MG63 (cell line): ENCODE results near the gene AFAP1. TPM values are rescaled to one million over a fixed set of nuclear protein-coding genes. Genes with fewer than 3 reads are reported as not detected.

Experiments
- DNase-seq: peaks from one replicate; pipeline ENCODE4 v3.0.0-alpha.2; 2020
- H3K27me3 ChIP-seq: fragments of 250-450 bp; sonication (Bioruptor Pico); 2 replicates; pipeline ENCODE4 v1.5.1; 2020; ENCODE audit warnings: mild to moderate bottlenecking, moderate library complexity
- H3K36me3 ChIP-seq: fragments of 250-450 bp; sonication (Bioruptor Pico); 2 replicates; pipeline ENCODE4 v1.5.1; 2020; ENCODE audit warnings: mild to moderate bottlenecking, moderate library complexity
- H3K4me3 ChIP-seq: fragments of 250-450 bp; sonication (Bioruptor Pico); 2 replicates; pipeline ENCODE4 v1.5.1; 2020; ENCODE audit warnings: mild to moderate bottlenecking, moderate library complexity
- H3K9me3 ChIP-seq: fragments of 250-450 bp; sonication (Bioruptor Pico); 2 replicates; pipeline ENCODE4 v1.5.1; 2020; ENCODE audit warnings: mild to moderate bottlenecking, moderate library complexity
- total RNA-seq: library from RNA; depleted of rRNA; stranded (reverse); fragments of >200 nt; shearing (Covaris generic); gene quantifications from 2 replicates; pipeline ENCODE4 v1.2.3, GENCODE V29; 2014; ENCODE audit warnings: low replicate concordance

AFAP1 gene
- total RNA-seq, 1 experiment from 2014 or later = 30.0 TPM

- no peaks in the 10 kb centered on the region for H3K36me3 ChIP-seq
- H3K4me3 ChIP-seq = no peak overlapping the region
- no peaks in the 10 kb centered on the region for H3K27me3 ChIP-seq
- DNase-seq = no peak
- no peaks in the 10 kb centered on the region for H3K9me3 ChIP-seq
Observed at GRCh38 chr4:7739918-7740865, 199.5 kb downstream of the AFAP1 start.

GRCh38 chr4:7739077-7739917 is 200.4 kb downstream of the AFAP1 start:
- Histone ChIP-seq H3K36me3 (no peaks in the 10 kb centered on the region), H3K9me3 (no peaks in the 10 kb centered on the region), H3K27me3 (no peaks in the 10 kb centered on the region), H3K4me3 (no peak overlapping the region)
- no peak for DNase-seq

DNA sequence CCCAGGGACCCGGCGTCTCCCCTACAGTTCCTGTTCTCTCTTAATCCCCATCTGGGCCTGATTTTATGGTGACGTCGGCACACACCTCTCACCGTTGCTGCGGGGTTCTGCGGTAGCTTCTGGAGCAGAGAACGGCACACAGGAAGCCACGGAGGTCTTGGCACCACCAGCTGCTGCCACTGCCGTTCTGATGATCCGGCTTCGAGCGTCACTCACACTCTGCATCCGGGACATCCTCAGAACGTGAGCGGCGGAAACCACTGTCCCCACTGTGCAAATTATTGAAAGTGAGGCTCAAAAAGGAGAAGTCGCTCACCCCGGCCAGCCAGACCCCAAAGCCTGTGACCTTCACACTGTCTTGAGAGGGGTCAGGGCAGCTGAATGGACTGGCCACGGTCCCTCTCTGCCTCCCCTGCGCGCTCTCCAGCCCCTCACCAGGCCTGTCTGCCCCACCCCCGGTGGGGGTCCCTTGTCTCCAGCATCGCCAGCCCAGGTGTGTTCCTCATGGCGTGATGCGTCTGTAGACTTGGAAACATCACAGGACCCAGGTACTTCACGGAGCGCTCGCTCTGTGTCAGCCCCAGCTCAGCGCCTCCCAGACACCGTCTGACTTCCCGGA is 201.1 kb downstream of the AFAP1 start:
- no peaks in the 10 kb centered on the region for H3K27me3 ChIP-seq
- no peak for DNase-seq
- H3K4me3 ChIP-seq = no peak overlapping the region
- H3K36me3 ChIP-seq = no peaks in the 10 kb centered on the region
- no peaks in the 10 kb centered on the region for H3K9me3 ChIP-seq

- no peak overlapping the region for H3K4me3 ChIP-seq
- H3K9me3 ChIP-seq = no peaks in the 10 kb centered on the region
- no peaks in the 10 kb centered on the region for H3K36me3 ChIP-seq
- H3K27me3 ChIP-seq = no peaks in the 10 kb centered on the region
- no peak for DNase-seq
Observed at GRCh38 chr4:7737752-7738457, 201.8 kb downstream of the AFAP1 start.

- H3K9me3 ChIP-seq = no peaks in the 10 kb centered on the region
- H3K36me3 ChIP-seq = no peaks in the 10 kb centered on the region
- no peaks in the 10 kb centered on the region for H3K27me3 ChIP-seq
- DNase-seq = no peak
- H3K4me3 ChIP-seq = no peak overlapping the region
Observed at GRCh38 chr4:7737268-7737645, 202.4 kb downstream of the AFAP1 start.

DNA sequence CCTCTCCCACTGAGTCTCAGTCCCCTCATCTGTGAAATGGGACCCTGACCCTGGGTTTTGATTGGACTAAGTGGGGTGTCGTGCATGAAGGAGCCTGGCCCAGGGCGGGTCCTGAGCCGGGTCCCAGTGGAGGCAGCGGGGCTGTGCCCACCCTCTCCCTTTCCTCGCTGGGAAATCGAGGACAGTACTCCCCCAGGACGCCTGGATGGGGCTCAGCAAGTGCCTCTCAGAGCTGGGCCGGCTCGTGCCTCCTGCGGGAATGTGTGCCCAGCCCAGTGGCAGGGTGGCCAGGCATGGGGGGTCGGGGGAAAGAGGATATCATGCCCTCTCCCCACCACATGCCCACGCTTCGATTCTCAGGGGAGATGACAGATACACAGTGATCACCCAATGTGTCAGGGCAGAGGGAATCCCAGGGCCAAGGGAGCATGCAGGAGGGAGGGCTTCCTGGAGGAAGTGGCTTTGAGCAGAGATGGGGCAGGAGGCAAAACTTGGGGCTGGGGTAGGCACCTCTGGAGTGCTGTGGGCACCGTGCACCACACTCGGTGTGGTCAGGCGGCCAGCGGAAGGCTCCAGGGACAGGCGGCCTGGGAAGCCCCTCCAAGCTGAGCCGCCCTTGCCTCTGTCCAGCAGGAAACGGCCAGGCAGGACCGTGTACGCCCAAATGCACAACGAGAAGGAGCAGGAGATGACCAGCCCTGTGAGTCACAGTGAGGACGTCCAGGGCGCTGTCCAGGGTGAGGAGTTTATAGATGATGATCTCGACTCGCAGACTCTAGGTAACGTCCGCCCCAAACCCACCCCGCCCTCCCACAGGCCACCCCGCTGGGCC is 203.0 kb downstream of the AFAP1 start:
- Histone ChIP-seq H3K27me3 (no peaks in the 10 kb centered on the region), H3K4me3 (no peak overlapping the region), H3K36me3 (no peaks in the 10 kb centered on the region), H3K9me3 (no peaks in the 10 kb centered on the region)
- DNase-seq = no peak

- Histone ChIP-seq H3K27me3 (no peaks in the 10 kb centered on the region), H3K4me3 (no peak overlapping the region), H3K9me3 (no peaks in the 10 kb centered on the region), H3K36me3 (no peaks in the 10 kb centered on the region)
- no peak for DNase-seq
Observed at GRCh38 chr4:7735961-7736360, 203.7 kb downstream of the AFAP1 start.

DNA sequence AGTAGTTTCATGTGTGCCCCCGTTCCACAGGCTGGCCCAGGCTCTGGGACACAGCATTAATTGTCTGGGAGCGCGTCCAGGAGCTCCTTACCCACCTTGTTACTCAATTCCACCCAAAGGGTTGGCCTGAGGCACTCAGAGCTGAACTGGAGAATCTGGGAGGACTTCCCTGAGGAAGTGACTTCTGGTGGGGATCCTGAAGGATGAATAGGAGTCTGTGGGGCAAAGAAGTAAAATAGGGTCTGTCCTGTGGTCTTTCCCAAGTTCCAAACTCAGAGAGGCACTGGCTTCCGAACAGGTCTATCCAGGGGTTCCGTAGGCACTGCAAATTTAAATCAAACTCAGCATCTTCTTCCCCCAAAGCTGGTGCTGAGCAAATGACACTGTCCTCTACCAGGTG is 204.3 kb downstream of the AFAP1 start:
- Histone ChIP-seq H3K27me3 (no peaks in the 10 kb centered on the region), H3K36me3 (no peaks in the 10 kb centered on the region), H3K9me3 (no peaks in the 10 kb centered on the region), H3K4me3 (no peak overlapping the region)
- no peak for DNase-seq

DNA sequence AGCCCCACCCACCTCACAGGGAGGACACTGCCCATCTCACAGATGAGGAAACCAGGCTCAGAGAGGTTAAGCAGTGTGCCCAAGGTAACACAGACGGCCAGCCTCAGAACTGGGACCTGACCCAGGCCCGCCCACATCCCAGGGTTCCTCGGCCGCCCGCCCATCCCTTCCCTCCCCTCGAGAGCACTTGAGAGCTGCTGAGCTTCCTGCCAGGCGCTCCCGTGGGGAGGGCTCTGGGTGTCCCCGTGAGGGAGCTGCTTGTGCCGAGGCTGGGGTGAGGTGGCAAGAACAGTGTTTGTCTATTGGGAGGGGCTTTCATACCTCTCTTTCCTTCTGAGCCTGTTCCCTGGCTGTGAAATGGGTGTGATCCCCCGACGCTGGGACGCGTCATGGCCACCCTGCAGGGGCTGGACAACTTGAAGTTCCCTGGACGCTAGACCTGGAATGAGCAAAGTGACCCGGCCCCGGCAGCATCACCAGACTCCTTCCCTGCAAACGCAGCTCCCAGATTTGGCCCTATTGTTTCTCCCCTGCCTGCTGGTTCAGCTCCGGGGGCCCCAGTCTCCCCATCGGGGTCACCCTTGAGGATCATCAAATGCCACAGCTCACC is 204.9 kb downstream of the AFAP1 start:
- Histone ChIP-seq H3K36me3 (no peaks in the 10 kb centered on the region), H3K4me3 (no peak overlapping the region), H3K9me3 (no peaks in the 10 kb centered on the region), H3K27me3 (no peaks in the 10 kb centered on the region)
- no peak for DNase-seq

DNA sequence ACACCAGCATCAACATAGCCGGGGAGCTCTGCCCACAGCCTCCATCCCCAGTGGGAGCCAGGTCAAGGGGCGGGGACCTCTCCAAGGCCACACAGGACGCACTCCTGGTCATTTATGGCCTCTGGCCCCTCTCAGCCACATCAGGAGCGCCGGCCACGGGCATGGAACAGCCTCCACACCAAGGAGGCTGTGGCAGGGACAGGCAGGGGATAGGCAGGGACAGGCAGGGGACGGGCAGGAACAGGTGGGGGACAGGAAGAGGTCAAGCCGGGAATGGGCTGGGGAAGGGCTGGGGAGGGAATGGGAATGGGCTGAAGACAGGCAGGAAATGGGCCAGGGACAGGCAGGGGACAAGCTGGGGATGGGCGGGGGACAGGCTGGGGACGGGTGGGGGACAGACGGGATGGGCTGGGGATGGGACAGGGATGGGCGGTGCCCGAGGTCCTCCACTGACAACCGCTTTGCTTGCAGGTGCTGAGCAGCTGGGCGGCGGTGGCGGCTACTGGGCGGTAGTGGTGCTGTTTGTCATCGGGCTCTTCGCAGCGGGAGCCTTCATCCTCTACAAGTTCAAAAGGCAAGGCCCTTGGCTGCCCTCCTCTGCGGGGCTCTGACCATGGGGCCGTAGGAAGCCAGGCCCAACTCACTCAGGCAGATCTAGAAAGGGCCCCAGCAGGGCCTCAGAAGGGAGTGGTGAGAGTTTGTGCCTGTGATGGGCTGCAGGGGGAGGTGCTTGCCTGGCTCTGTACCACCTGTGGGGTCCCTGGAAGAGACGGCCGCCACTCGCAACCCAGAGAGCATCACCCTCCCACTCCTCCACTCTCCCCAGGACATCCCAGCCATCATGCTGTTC is 205.6 kb downstream of the AFAP1 start:
- no peaks in the 10 kb centered on the region for H3K27me3 ChIP-seq

GRCh38 chr4:7733201-7733600 is 206.5 kb downstream of the AFAP1 start:
- Histone ChIP-seq H3K36me3 (no peaks in the 10 kb centered on the region), H3K27me3 (no peaks in the 10 kb centered on the region), H3K4me3 (no peak overlapping the region), H3K9me3 (no peaks in the 10 kb centered on the region)
- DNase-seq = no peak

More for the DNA sequence above, 205.6 kb downstream of the AFAP1 start:
- Histone ChIP-seq H3K4me3 (no peak overlapping the region), H3K9me3 (no peaks in the 10 kb centered on the region), H3K36me3 (no peaks in the 10 kb centered on the region)
- no peak for DNase-seq

DNA sequence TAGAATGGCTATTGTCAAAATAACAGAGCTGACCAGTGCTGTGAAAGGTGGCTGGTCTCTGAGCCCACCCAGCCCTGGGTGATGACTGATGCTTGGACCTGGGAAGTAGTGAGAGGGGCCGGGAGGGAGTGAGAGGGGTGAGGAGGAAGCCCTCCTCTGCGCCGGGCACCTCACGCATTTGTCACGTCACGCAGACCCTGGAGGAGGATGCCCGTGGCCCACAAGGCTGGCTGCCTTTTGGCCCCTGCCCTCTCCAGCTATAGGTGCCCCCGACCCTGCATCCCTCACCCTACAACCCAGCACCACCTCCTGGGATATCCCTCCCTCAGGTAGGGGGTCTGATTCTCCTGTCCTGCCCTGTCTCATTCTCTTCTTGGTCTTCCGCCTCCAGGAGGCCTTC is 207.4 kb downstream of the AFAP1 start:
- Histone ChIP-seq H3K27me3 (no peaks in the 10 kb centered on the region), H3K4me3 (no peak overlapping the region), H3K9me3 (no peaks in the 10 kb centered on the region), H3K36me3 (no peaks in the 10 kb centered on the region)
- DNase-seq = no peak

GRCh38 chr4:7731437-7731836 is 208.2 kb downstream of the AFAP1 start:
- Histone ChIP-seq H3K27me3 (no peaks in the 10 kb centered on the region), H3K4me3 (no peak overlapping the region), H3K9me3 (no peaks in the 10 kb centered on the region), H3K36me3 (no peaks in the 10 kb centered on the region)
- DNase-seq = no peak

DNA sequence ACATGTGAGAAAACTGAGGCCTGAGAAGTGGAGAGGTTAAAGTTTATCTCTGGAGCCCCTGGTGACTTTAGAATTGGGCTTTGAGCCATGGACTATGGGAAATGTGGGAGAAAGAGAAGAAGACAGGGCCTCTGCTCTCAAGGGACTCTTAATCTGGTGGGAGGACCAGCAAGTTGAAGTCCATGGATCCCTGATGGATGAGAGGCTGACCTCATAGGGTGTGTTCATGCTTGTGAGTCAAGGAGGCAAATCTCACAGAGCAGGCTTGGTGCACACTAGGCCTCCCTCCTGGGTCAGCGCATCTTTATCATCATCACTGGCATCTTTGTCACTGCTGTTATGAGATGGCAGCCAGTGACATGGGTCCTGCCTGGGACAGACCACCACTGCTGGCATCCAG is 211.9 kb downstream of the AFAP1 start:
- no peaks in the 10 kb centered on the region for H3K27me3 ChIP-seq
- no peak for DNase-seq
- no peaks in the 10 kb centered on the region for H3K36me3 ChIP-seq
- H3K4me3 ChIP-seq = no peak overlapping the region
- no peaks in the 10 kb centered on the region for H3K9me3 ChIP-seq
